ENCODE measurements around the gene GHDC.

GHDC gene

DNA sequence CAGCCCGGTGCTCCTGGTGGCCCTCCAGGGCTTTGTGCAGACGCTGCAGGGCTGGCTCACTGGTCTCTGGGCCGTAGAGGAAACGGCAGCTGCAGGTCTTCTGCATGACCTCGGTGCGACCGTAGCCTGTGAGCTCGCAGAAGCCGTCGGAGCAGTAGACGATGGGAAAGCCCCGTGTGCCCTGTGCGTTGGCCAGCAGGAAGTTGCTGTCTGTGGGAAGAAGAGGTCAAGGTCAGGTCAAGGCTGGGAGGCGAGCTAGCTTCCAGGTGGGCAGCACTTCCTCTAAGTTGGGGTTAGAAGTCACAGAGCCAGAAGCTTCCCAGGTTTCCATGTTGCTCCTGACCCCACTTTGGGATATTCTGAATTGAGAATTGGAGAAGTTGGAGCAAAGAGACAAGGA lies 15.5 kb downstream of the GHDC start:
- DNase-seq (ENCODE audit: low read depth) = no peak
- TF ChIP-seq, protein P1, sequence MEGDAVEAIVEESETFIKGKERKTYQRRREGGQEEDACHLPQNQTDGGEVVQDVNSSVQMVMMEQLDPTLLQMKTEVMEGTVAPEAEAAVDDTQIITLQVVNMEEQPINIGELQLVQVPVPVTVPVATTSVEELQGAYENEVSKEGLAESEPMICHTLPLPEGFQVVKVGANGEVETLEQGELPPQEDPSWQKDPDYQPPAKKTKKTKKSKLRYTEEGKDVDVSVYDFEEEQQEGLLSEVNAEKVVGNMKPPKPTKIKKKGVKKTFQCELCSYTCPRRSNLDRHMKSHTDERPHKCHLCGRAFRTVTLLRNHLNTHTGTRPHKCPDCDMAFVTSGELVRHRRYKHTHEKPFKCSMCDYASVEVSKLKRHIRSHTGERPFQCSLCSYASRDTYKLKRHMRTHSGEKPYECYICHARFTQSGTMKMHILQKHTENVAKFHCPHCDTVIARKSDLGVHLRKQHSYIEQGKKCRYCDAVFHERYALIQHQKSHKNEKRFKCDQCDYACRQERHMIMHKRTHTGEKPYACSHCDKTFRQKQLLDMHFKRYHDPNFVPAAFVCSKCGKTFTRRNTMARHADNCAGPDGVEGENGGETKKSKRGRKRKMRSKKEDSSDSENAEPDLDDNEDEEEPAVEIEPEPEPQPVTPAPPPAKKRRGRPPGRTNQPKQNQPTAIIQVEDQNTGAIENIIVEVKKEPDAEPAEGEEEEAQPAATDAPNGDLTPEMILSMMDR (IDR thresholded peaks at IDR 0.05; ENCODE audit: control insufficient read depth, insufficient read depth, low read depth, low read length, missing control alignments) = no peak
- no peak overlapping the region for H3K4me3 ChIP-seq (ENCODE audit: control insufficient read depth, low read depth, low read length)

DNA sequence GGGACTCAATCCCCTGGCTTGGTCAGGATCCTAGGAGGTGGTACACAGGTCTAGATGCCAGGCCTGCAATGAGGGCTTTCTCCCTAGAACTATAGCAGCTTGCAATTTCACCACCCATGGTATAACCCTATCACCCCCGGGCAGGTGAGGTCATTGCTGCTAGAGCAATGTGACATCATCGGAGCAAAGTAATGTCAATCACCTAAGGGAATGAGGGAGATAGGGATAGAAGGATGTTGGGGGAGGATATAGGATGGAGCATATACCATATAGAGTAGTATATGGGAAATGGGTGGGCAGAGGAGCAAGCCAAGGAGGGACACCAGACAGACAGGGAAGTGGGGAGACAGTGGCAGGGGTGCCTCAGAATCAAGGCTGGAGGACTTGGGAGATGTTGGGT lies 16.6 kb downstream of the GHDC start:
- TF ChIP-seq, protein P1 (IDR thresholded peaks at IDR 0.05; ENCODE audit: control insufficient read depth, insufficient read depth, low read depth, low read length, missing control alignments) = no peak
- H3K4me3 ChIP-seq (ENCODE audit: control insufficient read depth, low read depth, low read length) = no peak overlapping the region
- no peak for DNase-seq (ENCODE audit: low read depth)

DNA sequence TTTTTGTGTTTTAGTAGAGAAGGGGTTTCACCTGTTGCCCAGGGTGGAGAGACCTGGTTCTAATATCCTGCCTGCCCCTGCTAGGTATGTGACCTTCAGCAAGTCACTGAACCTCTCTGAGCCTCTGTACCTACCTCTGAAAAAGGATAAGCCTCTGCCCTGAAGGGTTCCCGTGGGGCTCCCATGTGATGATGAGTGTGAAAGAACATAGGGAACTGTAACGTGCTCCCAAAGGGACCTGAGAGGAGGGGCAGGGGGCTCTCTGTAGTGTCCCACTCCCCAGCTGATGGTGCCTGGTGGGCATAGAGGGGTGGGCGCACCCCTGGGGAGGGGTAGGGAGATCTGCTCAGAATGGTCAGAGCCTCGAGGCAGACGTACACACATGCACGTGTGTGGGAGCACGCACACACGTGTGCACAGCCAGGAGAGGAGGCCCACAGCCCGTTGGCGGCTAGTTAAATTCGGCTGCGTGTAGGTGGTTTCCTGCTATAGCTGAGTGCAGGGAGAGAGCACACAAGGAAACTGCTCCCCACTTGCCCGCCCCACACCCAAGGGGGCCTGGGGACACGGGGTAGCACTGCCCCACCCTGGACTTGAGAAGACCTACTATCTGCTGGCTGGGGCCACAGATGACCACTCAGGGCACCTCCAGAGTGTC lies 20.0 kb downstream of the GHDC start:
- no peak for DNase-seq (ENCODE audit: low read depth)
- H3K4me3 ChIP-seq (ENCODE audit: control insufficient read depth, low read depth, low read length) = no peak overlapping the region
- TF ChIP-seq, protein P1 (IDR thresholded peaks at IDR 0.05; ENCODE audit: control insufficient read depth, insufficient read depth, low read depth, low read length, missing control alignments) = no peak

DNA sequence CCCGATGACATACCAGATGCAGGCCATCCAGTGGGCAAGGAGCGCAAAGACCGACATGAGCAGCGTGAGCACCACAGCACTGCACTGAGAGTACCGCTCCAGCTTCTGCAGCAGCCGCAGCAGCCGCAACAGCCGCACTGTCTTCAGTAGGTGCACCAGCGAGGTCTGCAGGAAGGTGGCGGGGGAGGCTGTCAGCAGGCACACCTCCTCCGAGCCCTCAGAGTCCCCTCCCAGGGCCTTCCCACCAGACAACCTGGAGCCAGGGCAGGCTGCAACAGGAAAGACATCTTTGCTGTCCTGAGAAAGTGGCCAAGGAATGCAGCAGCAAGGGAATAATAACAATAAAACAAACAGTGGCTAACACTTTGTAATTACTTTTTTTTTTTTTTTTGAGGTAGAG lies 22.5 kb downstream of the GHDC start:
- no peak overlapping the region for H3K4me3 ChIP-seq (ENCODE audit: control insufficient read depth, low read depth, low read length)
- DNase-seq (ENCODE audit: low read depth) = no peak
- TF ChIP-seq, protein P1 (IDR thresholded peaks at IDR 0.05; ENCODE audit: control insufficient read depth, insufficient read depth, low read depth, low read length, missing control alignments) = no peak

DNA sequence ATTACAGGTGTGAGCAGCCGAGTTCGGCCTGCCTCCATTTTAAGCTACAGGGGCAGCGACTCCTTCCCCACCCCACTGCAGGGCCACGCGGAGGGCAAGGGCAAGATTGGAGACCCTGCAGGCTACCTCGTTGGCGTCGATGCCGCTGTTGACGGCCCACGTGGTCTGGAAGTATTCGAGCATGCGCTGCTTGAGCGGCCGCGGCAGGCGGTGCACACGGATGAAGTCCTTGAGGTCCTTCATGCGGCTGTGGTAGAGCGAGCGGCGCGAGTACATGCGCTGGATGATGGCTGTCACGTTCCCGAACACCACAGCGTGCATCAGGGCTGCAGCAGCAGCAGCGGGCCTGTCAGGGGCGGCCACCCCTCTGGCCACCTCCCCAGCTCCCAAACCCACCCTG lies 24.9 kb downstream of the GHDC start:
- H3K4me3 ChIP-seq (ENCODE audit: control insufficient read depth, low read depth, low read length) = no peak overlapping the region
- no peak for DNase-seq (ENCODE audit: low read depth)
- TF ChIP-seq, protein P1 (IDR thresholded peaks at IDR 0.05; ENCODE audit: control insufficient read depth, insufficient read depth, low read depth, low read length, missing control alignments) = no peak

DNA sequence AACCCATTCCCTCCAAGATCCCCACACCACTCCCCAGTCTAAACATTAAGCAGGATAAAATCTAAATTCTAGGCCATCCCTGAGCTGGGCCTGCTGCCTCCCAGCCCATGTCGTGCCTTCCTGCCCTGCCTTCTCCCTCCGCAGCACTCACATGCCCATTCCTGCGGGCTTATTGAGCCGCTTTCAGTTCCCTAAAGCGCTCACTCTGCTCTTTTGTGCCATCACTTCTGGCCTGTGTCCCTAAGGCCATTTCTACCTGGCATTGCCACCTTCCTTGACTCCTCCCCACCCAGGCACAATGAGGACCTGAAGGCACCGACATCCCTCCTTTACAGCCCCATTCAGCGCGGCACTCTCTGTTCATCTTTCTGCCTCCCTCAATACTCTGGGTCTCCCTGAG lies 26.5 kb downstream of the GHDC start:
- DNase-seq (ENCODE audit: low read depth) = no peak
- H3K4me3 ChIP-seq (ENCODE audit: control insufficient read depth, low read depth, low read length) = no peak overlapping the region
- TF ChIP-seq, protein P1 (IDR thresholded peaks at IDR 0.05; ENCODE audit: control insufficient read depth, insufficient read depth, low read depth, low read length, missing control alignments) = no peak
